Midbrain (tissue), 1 donor: Measurements from ENCODE around the gene CCNB1.
"Not testable (repeated sequence)": the region's sequence is repeated elsewhere in the genome, so short reads cannot be mapped to it uniquely, and the experiment has no call there.

ENCODE experiments used
- DNase-seq: peaks from one replicate; lab custom pipeline; 2025; lab: John Stamatoyannopoulos, UW

CCNB1 gene

GRCh38 chr5:69184621-69185020, 17.7 kb downstream of the CCNB1 start:
- DNase-seq = no peak

DNA sequence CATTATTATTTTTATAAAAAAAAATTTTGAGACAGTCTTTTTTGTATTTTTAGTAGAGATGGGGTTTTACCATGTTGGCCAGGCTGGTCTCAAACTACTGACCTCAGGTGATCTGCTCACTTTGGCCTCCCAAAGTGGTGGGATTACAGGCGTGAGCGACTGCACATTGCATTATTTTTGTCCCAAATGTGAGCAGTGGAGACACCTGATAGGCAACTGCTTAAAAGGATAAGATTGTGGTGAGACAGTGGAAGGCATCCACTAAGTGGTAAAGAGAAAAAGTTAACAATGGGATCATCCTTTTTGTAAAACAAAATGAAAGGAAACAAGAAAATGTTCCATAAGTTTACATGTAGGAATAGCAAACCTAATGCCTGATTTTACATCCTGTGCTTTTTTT, 20.4 kb downstream of the CCNB1 start:
- no peak for DNase-seq

GRCh38 chr5:69188811-69189161, 21.8 kb downstream of the CCNB1 start:
- no peak for DNase-seq

- peak; percentile 93 for DNase-seq
These were observed 22.5 kb downstream of the CCNB1 start, which contains the start of gene CENPH for GRCh38 chr5:69189162-69190086. CENPH (plus strand) TSS chr5:69189583; CDS start chr5:69189635, 52 bp downstream.

- no peak for DNase-seq
These were observed 35.5 kb downstream of the CCNB1 start for GRCh38 chr5:69202497-69202896.

DNA sequence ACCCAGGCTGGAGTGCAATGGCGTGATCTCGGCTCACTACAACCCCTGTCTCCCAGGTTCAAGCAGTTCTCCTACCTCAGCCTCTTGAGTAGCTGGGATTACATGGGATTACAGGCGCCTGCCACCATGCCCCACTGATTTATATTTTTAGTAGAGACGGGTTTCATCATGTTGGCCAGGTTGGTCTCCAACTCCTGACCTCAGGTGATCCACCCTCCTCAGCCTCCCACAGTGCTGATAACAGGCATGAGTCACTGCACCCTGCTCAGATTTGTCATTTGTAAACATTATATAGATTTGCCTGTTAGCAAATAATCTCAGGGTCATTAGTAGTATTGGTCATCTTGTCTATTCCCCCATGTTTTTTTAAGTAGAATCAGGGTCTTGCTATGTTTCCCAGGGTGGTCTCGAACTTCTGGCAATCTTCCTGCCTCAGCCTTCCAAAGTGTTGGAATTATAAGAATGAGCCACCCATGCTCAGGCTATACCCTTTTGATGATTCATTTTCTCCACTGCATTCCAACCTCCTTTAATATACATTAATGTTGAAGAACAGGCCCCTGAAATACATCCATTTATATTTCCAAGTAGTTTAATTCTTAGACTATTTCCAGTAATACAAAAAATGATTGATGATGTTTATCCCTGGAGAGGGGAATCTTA, 39.7 kb downstream of the CCNB1 start:
- DNase-seq = no peak

GRCh38 chr5:69209602-69210001, 42.7 kb downstream of the CCNB1 start:
- no peak for DNase-seq

GRCh38 chr5:69211200-69211599, 44.2 kb downstream of the CCNB1 start:
- no peak for DNase-seq

DNA sequence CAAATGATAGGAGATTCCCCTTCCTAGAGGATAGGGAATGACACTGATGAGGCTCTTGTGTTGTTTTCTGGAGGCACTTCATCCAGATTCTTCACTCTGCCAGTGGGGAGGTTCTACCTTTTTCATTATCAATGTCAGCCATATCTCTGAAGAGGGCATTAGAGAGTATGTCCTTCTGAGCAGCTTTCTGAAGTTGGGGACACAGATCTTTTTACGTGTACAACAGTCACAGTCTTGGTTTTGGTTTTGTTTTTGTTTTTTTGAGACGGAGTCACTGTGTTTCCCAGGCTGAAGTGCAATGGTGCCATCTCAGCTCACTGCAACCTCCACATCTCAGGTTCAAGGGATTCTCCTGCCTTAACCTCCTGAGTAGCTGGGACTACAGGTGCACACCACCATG, 45.1 kb downstream of the CCNB1 start:
- DNase-seq = no peak

- no peak for DNase-seq
These were observed 46.7 kb downstream of the CCNB1 start for GRCh38 chr5:69213513-69214215.

DNA sequence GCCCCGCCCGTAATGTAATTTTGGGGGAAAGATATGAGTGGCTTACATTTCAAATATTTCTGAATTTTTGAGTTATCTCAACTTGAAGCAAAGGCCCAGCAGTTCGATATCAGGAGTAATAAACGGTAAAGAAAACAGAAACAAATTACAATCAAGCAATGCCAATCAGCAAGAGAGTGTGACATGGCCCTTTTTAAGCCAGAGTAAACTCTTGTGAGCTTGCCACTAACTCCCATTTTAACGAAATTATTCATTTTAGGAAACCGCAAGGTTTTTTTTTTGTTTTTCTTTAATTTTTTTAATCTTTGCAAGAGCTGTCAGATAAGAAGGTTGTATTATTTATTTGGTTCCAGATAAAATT, 50.2 kb downstream of the CCNB1 start:
- DNase-seq = no peak

GRCh38 chr5:69217548-69218526, 50.9 kb downstream of the CCNB1 start:
- DNase-seq = peak; percentile 93

- no peak for DNase-seq
These were observed 53.0 kb downstream of the CCNB1 start for GRCh38 chr5:69219939-69220338.

DNA sequence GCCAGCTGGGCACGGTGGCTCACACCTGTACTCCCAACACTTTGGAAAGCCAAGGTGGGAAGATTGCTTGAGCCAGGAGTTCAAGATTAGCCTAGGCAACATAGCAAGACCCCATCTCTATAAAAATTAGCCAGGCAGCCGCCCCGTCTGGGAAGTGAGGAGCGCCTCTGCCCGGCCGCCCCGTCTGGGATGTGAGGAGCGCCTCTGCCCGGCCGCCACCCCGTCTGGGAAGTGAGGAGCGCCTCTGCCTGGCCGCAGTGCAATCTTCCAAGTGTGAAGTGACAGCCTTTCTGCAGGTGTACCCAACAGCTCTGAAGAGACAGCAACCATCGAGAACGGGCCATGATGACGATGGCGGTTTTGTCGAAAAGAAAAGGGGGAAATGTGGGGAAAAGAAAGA, 53.4 kb downstream of the CCNB1 start:
- DNase-seq = not testable (repeated sequence)

DNA sequence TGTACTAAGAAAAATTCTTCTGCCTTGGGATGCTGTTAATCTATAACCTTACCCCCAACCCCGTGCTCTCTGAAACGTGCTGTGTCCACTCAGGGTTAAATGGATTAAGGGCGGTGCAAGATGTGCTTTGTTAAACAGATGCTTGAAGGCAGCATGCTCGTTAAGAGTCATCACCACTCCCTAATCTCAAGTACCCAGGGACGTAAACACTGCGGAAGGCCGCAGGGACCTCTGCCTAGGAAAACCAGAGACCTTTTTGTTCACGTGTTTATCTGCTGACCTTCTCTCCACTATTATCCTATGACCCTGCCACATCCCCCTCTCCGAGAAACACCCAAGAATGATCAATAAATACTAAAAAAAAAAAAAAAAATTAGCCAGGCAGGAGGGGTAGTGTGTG, 53.9 kb downstream of the CCNB1 start:
- not testable (repeated sequence) for DNase-seq

GRCh38 chr5:69224520-69224919, 57.6 kb downstream of the CCNB1 start:
- DNase-seq = no peak

DNA sequence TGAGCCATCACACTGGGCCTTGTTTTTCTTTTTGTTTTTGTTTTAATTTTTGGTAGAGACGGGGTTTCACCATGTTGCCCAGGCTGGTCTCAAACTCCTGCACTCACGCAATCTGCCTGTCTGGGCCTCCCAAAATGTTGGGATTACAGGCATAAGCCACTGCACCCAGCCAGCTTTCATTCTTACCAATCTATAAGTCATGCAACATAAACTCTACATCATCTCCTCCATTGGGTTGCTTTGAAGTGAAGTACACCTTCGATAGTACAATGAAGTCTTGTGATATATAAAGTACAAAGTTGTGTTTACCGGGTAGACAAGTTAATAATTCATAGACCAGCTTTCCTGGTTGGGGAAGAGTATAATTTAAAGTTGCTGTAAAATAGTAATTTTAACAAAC, 58.9 kb downstream of the CCNB1 start:
- DNase-seq = no peak
